Muscle of back (tissue), 13 donors: ENCODE results near the gene ASGR2. TPM values are rescaled to one million over a fixed set of nuclear protein-coding genes. Genes with fewer than 3 reads are reported as not detected.
"Not testable (repeated sequence)": the region's sequence is repeated elsewhere in the genome, so short reads cannot be mapped to it uniquely, and the experiment has no call there.

Experiments
- DNase-seq, 3 donors: peaks; one replicate each; pipeline versions ENCODE4 v3.0.0 to v3.0.0-alpha.2; 2013
- long read RNA-seq, 9 donors: transcript quantifications; one replicate each; lab custom pipeline, GENCODE V29; 2026
- polyA plus RNA-seq, 10 donors: library from polyadenylated mRNA; unstranded; fragments of 120-200 nt; gene quantifications; one replicate each; pipeline ENCODE4 v1.2.1, GENCODE V29; 2013; ENCODE audit not compliant: insufficient read length in 10 of 10

Gene ASGR2
- under 1 TPM in 9 of 10 donors, not detected in 1; 0.15 to 0.40 (median 0.34) TPM for polyA plus RNA-seq
- long read RNA-seq, donor 1: 0 reads
- long read RNA-seq, donor 2: 0 reads
- long read RNA-seq, donor 3: 0 reads
- long read RNA-seq, donor 4: 0 reads
- long read RNA-seq, donor 5: 0 reads
- long read RNA-seq, donor 6: 0 reads
- long read RNA-seq, donor 7: 0 reads
- long read RNA-seq, donor 8: 0 reads
- long read RNA-seq, donor 9: 0 reads

DNA sequence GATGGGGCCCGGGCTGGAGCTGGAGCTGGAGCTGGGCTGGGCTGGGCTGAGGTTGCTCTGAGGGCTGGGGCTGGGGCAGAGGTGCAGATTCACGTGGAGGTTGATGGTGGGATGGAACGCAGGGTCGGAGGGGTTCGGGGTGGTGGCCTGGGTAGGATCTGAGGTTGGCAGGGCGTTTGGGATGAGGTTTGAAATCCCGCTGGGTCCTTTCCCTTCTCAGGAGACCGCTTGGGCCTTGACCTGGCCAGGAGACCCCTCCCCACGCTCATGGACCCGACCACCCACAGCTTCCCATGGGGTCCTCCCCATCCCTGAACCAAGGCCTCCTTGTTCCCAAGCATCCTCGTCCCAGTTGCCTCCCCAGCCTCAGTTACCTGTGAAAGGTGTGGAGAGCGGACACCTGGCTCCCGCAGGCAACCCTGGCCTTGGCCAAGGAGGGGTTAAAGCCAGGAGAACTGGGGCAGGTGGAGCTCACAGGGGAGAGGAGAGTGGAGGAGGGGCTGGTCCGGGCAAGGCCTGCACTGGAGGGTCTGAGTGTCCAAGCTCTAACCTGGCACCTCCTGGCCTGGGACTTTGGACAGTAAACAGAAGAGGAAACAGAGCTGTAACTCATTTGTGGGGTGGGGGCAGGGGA is at the start of gene ASGR2:
TSS of gene ASGR2 (minus strand) at position 582 of the 634 bp plus-strand sequence. CDS start 582 bp downstream, outside the sequence.
- DNase-seq: no peak

GRCh38 chr17:7159571-7159970 is 44.9 kb upstream of the ASGR2 start:
- not testable (repeated sequence) for DNase-seq

DNA sequence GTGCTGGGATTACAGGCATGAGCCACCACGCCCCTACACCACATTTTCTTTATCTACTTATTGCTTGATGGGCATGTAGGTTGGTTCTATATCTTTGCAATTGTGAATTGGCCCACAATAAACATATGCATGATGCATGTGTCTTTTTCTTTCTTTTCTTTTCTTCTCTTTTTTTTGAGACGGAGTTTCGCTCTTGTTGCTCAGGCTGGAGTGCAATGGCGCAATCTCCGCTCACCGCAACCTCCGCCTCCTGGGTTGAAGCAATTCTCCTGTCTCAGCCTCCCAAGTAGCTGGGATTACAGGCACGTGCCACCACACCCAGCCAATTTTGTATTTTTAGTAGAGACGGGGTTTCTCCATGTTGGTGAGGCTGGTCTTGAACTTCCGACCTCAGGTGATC is 43.8 kb upstream of the ASGR2 start:
- DNase-seq: not testable (repeated sequence)

DNA sequence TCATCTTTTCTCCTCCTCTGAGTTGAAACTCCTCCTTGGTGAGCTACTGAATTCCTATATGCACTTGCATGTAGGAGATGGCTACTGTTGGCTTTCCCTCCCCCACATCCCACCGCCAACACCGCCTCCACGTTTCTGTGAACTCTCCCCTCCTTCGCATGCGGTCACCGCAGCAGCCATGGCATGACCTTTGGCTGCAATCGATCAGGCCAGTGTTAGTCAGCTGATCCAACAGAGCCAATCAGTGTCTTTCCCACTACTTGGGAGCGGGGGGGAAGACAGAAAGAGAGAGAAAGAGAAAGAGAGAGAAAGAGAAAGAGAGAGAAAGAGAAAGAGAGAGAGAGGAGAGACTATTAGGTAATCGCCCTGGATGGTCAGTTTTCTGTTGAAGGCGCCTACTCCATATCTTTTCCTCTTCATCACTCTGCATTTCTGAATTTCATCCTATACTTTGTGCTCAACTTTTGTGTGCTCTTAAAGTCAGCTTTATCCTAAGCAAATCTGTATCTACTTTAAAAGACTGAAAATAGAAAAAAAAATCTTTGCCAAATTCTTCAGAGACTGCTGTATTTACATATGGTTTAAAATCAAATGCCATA is 41.8 kb upstream of the ASGR2 start:
- DNase-seq: no peak

DNA sequence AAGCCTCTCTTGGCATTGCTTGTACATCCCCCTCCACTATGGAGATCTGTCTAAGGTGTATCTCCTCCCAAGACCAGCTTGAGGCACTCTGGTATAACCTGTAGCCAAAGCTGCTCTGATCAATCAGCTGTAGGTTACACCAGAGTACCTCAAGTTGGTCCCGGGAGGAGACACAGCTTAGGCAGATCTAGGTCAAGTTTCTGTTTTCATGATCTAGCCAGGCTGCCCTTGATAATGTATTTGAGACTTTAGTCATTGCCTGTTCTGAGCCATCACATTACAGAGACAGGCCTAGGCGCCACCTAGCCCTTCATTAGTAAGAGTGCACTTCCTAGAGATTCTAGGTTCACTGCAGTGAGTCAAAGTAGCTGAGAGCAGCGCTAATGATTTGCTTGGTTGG is 33.1 kb upstream of the ASGR2 start:
- DNase-seq: no peak

DNA sequence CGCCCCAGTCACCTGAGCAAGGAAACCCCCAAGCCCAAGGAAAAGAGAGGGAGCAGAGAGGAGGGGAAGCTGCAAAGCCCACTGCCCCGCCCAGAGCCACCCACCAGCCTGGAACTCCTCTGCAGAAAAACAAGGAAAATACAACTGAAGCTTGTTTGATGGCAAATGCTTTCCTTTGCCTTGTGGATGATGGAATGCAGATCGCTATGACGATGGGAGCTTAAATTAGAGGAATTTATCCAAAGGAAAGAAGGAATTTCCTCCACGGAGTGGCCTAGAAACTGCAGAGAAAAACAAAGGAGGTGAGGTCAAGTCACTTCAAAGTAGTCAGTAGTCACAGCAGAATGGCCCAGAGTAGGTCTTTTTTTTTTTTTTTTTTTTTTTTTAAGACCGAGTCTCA is 31.5 kb upstream of the ASGR2 start:
- DNase-seq: no peak

GRCh38 chr17:7144213-7144612 is 29.6 kb upstream of the ASGR2 start:
- no peak for DNase-seq

DNA sequence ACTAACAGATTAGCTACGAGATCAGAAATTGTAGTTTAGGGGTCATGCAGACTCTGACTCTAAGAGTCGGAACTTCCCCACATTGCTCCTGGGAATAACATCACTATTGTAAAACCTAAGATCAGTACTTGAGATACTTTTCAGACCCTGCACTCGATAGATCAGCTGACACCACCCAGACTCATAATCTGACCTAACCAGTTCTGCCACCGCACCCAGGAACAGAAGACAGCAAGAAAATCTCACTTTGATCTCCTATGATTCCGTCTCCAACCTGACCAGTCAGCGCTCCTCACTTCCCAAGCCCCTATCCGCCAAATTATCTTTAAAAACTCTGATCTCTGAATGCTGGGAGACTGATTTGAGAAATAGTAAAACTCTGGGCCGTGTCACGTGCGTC is 27.2 kb upstream of the ASGR2 start:
- DNase-seq: no peak

DNA sequence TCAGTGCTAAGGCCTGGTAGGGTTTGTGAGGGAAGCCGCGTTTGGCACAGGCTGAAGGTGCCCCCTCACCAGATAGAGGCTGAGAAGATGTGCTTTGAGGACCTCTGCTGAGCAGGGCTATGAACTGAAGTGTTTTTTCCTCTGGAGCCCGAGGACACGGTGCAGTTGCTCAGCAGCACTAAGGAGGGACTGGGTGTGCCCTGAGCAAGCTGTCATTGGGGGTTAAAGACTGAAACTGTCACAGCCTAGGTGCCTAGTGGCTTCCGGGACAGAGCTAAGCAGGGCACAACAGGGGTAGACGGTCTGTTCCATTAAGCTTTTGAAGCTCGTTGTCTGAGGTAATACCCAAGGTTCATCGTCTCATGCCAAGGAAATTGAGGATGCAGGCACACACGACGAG is 24.8 kb upstream of the ASGR2 start:
- DNase-seq: no peak

GRCh38 chr17:7138800-7139381 is 24.3 kb upstream of the ASGR2 start:
- no peak for DNase-seq

- no peak for DNase-seq
These were observed 22.7 kb upstream of the ASGR2 start for GRCh38 chr17:7137171-7137943.

- peak; percentile 49 to 82 (median 75) for DNase-seq
These were observed 21.8 kb upstream of the ASGR2 start for GRCh38 chr17:7136266-7136877.

DNA sequence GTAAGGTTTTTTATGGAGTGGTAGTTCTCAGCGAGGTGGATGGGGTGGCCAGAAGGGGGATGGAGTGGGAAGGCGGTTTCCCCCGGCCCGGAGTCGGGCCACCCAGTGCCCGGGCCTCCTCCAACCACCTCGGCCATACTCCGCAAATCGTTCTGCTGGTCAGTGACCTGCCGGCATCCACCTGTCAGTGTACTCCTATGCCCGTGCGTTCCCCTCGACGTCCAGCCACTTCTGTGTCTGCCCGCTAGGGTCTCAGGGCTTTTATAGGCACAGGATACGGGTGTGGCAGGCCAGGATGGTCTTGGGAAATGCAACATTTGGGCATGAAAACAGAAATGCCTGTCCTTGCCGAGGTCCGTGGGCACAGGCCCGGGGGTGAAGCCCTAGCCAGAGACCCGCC is 19.3 kb upstream of the ASGR2 start:
- DNase-seq: no peak

GRCh38 chr17:7133424-7133823 is 18.8 kb upstream of the ASGR2 start:
- peak in 1 of 3 donors; percentile 54 for DNase-seq

- peak in 1 of 3 donors; percentile 48 for DNase-seq
These were observed 18.0 kb upstream of the ASGR2 start for GRCh38 chr17:7132511-7133094.

- DNase-seq: no peak
These were observed 16.8 kb upstream of the ASGR2 start for GRCh38 chr17:7131423-7131791.

- peak in 1 of 3 donors; percentile 37 for DNase-seq
These were observed 16.2 kb upstream of the ASGR2 start for GRCh38 chr17:7130621-7131422.

GRCh38 chr17:7129311-7129710 is 14.7 kb upstream of the ASGR2 start:
- no peak for DNase-seq

DNA sequence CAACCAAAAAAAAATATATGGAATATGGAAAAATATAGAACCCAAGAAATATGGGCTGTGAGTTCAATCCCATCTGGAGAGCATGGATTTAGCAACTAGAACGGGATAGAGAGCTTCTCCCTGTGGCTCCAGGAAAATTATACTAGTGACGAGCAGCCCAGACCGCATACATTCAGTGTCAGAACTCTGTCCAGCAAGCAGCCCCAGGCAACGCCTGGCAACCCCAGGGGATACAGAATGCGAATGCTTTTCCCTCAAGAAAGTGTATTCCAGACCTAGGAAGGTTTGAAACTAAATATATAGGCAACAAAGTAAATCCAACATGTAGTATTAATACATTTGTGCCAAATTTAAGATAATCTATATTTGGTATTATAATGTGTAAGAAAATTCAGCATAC is 13.5 kb upstream of the ASGR2 start:
- DNase-seq: no peak

GRCh38 chr17:7127501-7127900 is 12.9 kb upstream of the ASGR2 start:
- DNase-seq: not testable (repeated sequence)
